HG03469 (cell line): ENCODE results near the gene PACRG.

Experiments
- ATAC-seq: cut with Tn5 transposase; IDR thresholded peaks from one replicate; pipeline ENCODE4 v1.9.1; 2021; ENCODE audit warnings: mild to moderate bottlenecking, moderate library complexity, moderate number of reproducible peaks; ENCODE audit not compliant: unreplicated experiment

Gene PACRG

GRCh38 chr6:162862462-162862861 is 134.7 kb downstream of the PACRG start:
- no peak for ATAC-seq

GRCh38 chr6:162862941-162863340 is 135.2 kb downstream of the PACRG start:
- ATAC-seq: no peak

- no peak for ATAC-seq
These were observed 136.0 kb downstream of the PACRG start for GRCh38 chr6:162863821-162864220.

- no peak for ATAC-seq
These were observed 137.1 kb downstream of the PACRG start for GRCh38 chr6:162864911-162865310.

GRCh38 chr6:162866656-162867055 is 138.9 kb downstream of the PACRG start:
- no peak for ATAC-seq

GRCh38 chr6:162868397-162868796 is 140.6 kb downstream of the PACRG start:
- no peak for ATAC-seq

GRCh38 chr6:162871966-162872365 is 144.2 kb downstream of the PACRG start:
- ATAC-seq: no peak

GRCh38 chr6:162873537-162873936 is 145.8 kb downstream of the PACRG start:
- ATAC-seq: no peak

- no peak for ATAC-seq
These were observed 147.3 kb downstream of the PACRG start for GRCh38 chr6:162875070-162875469.

- no peak for ATAC-seq
These were observed 155.2 kb downstream of the PACRG start for GRCh38 chr6:162882801-162883481.

GRCh38 chr6:162887981-162888689 is 160.4 kb downstream of the PACRG start:
- no peak for ATAC-seq

GRCh38 chr6:162889303-162889702 is 161.5 kb downstream of the PACRG start:
- no peak for ATAC-seq

GRCh38 chr6:162898011-162898410 is 170.2 kb downstream of the PACRG start:
- ATAC-seq: no peak

- no peak for ATAC-seq
These were observed 171.4 kb downstream of the PACRG start for GRCh38 chr6:162899148-162899547.

- no peak for ATAC-seq
These were observed 172.7 kb downstream of the PACRG start for GRCh38 chr6:162900503-162900902.

GRCh38 chr6:162904069-162904663 is 176.4 kb downstream of the PACRG start:
- ATAC-seq: no peak

GRCh38 chr6:162906479-162906878 is 178.7 kb downstream of the PACRG start:
- no peak for ATAC-seq

- ATAC-seq: peak; percentile 63
These were observed 180.2 kb downstream of the PACRG start for GRCh38 chr6:162907876-162908481.

- no peak for ATAC-seq
These were observed 185.4 kb downstream of the PACRG start for GRCh38 chr6:162913206-162913605.

- no peak for ATAC-seq
These were observed 189.7 kb downstream of the PACRG start for GRCh38 chr6:162917506-162917905.

GRCh38 chr6:162921062-162921461 is 193.3 kb downstream of the PACRG start:
- no peak for ATAC-seq
